Mucosa of descending colon (tissue), 3 donors: ENCODE measurements around the gene RNF227. TPM values are rescaled to one million over a fixed set of nuclear protein-coding genes. Genes with fewer than 3 reads are reported as not detected.
A peak's percentile ranks its signal among the peaks of the same experiment; 100 is the strongest.

Source experiments
- ATAC-seq: fragments of 200-7000 bp; cut with Tn5 transposase; one replicate; pipeline ENCODE4 v1.9.1; 2020; ENCODE audit warnings: mild to moderate bottlenecking, moderate library complexity
- DNase-seq, 3 donors: peaks; one replicate each; pipeline ENCODE4 v3.0.0-alpha.2; 2020
- H3K36me3 ChIP-seq: fragments of 200-600 bp; one replicate; pipeline ENCODE4 v1.8.0; 2021; ENCODE audit warnings: low read depth, mild to moderate bottlenecking
- H3K4me1 ChIP-seq: fragments of 200-600 bp; one replicate; pipeline ENCODE4 v1.8.0; 2021; ENCODE audit warnings: low read depth, mild to moderate bottlenecking
- H3K4me3 ChIP-seq: fragments of 200-600 bp; one replicate; pipeline ENCODE4 v1.8.0; 2021; ENCODE audit warnings: mild to moderate bottlenecking
- H3K9me3 ChIP-seq: fragments of 200-600 bp; one replicate; pipeline ENCODE4 v1.8.0; 2021; ENCODE audit warnings: mild to moderate bottlenecking
- intact Hi-C, 2 donors: fragments of 100-400 bp; cut with DNase I in 1 of 2; cut with micrococcal nuclease in 1 of 2; formaldehyde crosslinking; loops; one replicate each; pipeline versions ENCODE4 v1.11.0 to v1.11.1; 2022; cut with DNase I, micrococcal nuclease
- total RNA-seq, 3 donors: library from RNA; stranded (reverse); fragmentation: NEBNext Ultra II Directional in 2 of 3; extraction: Animal tissue kit (Norgen Biotek cat#: 25700) in 2 of 3; gene quantifications; one replicate each; pipeline versions ENCODE4 v1.2.1 to v1.2.4, GENCODE V29; 2021 to 2023
- TF ChIP-seq, protein P1 (sequence below): fragments of 200-600 bp; IDR thresholded peaks from one replicate; pipeline ENCODE4 v1.8.0; 2022; ENCODE audit warnings: antibody characterized with exemption, mild to moderate bottlenecking
- donor health status: DM: no; HTN: no; CAD: no; lungs with moderate emphysema.
- donor health status: DM: no; HTN: no; CAD: no.
- donor health status: DM: no; HTN: yes; CAD: no.

The RNF227 gene
- total RNA-seq, 3 donors from 2014 or later = 1.4 to 3.0 (median 2.4) TPM

- Histone ChIP-seq H3K36me3 (no peaks in the 10 kb centered on the region), H3K9me3 (no peaks in the 10 kb centered on the region), H3K4me1 (peaks cover 49% of the 10 kb centered on the region), H3K4me3 (no peak overlapping the region)
- TF ChIP-seq, protein P1, sequence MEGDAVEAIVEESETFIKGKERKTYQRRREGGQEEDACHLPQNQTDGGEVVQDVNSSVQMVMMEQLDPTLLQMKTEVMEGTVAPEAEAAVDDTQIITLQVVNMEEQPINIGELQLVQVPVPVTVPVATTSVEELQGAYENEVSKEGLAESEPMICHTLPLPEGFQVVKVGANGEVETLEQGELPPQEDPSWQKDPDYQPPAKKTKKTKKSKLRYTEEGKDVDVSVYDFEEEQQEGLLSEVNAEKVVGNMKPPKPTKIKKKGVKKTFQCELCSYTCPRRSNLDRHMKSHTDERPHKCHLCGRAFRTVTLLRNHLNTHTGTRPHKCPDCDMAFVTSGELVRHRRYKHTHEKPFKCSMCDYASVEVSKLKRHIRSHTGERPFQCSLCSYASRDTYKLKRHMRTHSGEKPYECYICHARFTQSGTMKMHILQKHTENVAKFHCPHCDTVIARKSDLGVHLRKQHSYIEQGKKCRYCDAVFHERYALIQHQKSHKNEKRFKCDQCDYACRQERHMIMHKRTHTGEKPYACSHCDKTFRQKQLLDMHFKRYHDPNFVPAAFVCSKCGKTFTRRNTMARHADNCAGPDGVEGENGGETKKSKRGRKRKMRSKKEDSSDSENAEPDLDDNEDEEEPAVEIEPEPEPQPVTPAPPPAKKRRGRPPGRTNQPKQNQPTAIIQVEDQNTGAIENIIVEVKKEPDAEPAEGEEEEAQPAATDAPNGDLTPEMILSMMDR = no peak
- ATAC-seq (peak; percentile 0), DNase-seq (peak; percentile 53 to 68 (median 66))
- intact Hi-C loops = no loop called here
These were observed 29.7 kb downstream of the RNF227 start for GRCh38 chr17:7886227-7887037.

- peaks cover 56% of the 10 kb centered on the region for H3K4me1 ChIP-seq
- intact Hi-C loops = no loop called here
- peak overlapping the region; percentile 75 for H3K4me3 ChIP-seq
- TF ChIP-seq, protein P1 = no peak
- ATAC-seq (peak; percentile 5), DNase-seq (peak; percentile 61 to 79 (median 73))
- no peaks in the 10 kb centered on the region for H3K9me3 ChIP-seq
- H3K36me3 ChIP-seq = no peaks in the 10 kb centered on the region
These were observed 30.5 kb downstream of the RNF227 start for GRCh38 chr17:7885367-7886226.

GRCh38 chr17:7884581-7885366, 31.3 kb downstream of the RNF227 start:
- intact Hi-C loops = no loop called here
- ATAC-seq = peak; percentile 3
- Histone ChIP-seq H3K4me3 (peak overlapping the region; percentile 75), H3K9me3 (no peaks in the 10 kb centered on the region), H3K4me1 (peaks cover 58% of the 10 kb centered on the region), H3K36me3 (no peaks in the 10 kb centered on the region)
- peak; percentile 35 to 71 (median 61) for DNase-seq
- TF ChIP-seq, protein P1 = no peak

DNA sequence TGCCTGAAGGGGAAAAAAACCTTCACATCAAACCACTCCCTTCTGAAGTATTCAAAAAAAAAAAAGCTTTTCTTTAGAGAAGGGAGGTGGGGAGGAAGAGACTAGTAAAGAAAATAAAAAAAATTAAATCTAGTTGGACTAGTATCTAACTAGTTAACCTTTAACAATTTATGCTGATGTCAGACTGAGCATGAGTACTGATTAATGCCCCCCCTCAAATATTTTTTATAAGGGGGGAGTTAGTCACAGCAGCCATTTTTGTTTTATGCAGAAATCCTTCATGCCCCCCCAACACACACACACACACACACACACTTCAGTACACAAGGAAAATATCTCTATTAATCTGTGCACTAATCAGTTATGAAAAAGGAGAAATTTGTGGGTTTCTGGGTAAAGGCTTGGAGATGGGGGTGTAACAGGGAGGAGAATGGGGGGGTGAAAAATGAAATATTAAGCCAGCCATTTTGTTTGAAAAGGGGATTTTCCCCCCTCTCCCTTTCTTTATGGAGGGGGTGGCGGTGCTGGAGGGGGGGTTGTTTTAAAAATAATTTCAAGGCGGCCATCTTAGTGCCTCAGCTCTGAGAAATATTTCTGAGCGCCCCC, 32.2 kb downstream of the RNF227 start:
- DNase-seq (no peak), ATAC-seq (no peak)
- Histone ChIP-seq H3K9me3 (no peaks in the 10 kb centered on the region), H3K4me1 (peaks cover 49% of the 10 kb centered on the region), H3K36me3 (no peaks in the 10 kb centered on the region), H3K4me3 (no peak overlapping the region)
- TF ChIP-seq, protein P1 = no peak
- intact Hi-C loops = no loop called here

- TF ChIP-seq, protein P1 = no peak
- DNase-seq = no peak
- no peaks in the 10 kb centered on the region for H3K9me3 ChIP-seq
These were observed 33.5 kb downstream of the RNF227 start for GRCh38 chr17:7882629-7883028.

More at GRCh38 chr17:7882629-7883028, 33.5 kb downstream of the RNF227 start:
- intact Hi-C loops = no loop called here
- H3K4me1 ChIP-seq = peaks cover 39% of the 10 kb centered on the region
- H3K4me3 ChIP-seq = no peak overlapping the region
- H3K36me3 ChIP-seq = no peaks in the 10 kb centered on the region
- ATAC-seq = no peak
